Left lobe of liver (tissue), 2 donors: ENCODE measurements around the gene MCF2L. TPM values are rescaled to one million over a fixed set of nuclear protein-coding genes. Genes with fewer than 3 reads are reported as not detected.

ENCODE experiments used
- ATAC-seq: fragments of 200-7000 bp; cut with Tn5 transposase; one replicate; pipeline ENCODE4 v1.9.1; 2020; ENCODE audit warnings: mild to moderate bottlenecking, moderate library complexity
- DNase-seq: peaks from one replicate; pipeline ENCODE4 v3.0.0-alpha.2; 2020; ENCODE audit warnings: low spot score
- total RNA-seq: library from RNA; stranded (reverse); gene quantifications from one replicate; pipeline ENCODE4 v1.2.1, GENCODE V29; 2021
- donor health status: DM: no; HTN: no; CAD: no; lungs with moderate emphysema.
- donor health status: DM: no; HTN: yes; CAD: no.

MCF2L gene
- total RNA-seq, 1 donor from 2014 or later: 14.9 TPM

- ATAC-seq: peak; percentile 27
- peak; percentile 15 for DNase-seq
These were observed 168.8 kb downstream of the MCF2L start for GRCh38 chr13:113137691-113138298.

GRCh38 chr13:113138792-113139551, 170.0 kb downstream of the MCF2L start:
- DNase-seq: peak; percentile 45
- peak; percentile 34 for ATAC-seq

GRCh38 chr13:113139577-113139976, 170.6 kb downstream of the MCF2L start:
- ATAC-seq (no peak), DNase-seq (peak; percentile 14)

- ATAC-seq (peak; percentile 87), DNase-seq (peak; percentile 74)
These were observed 171.9 kb downstream of the MCF2L start for GRCh38 chr13:113140677-113141600.

GRCh38 chr13:113141601-113141970, 172.6 kb downstream of the MCF2L start:
- ATAC-seq: peak; percentile 2

GRCh38 chr13:113142876-113143275, 173.9 kb downstream of the MCF2L start:
- no peak for ATAC-seq
- peak; percentile 35 for DNase-seq

More at GRCh38 chr13:113141601-113141970, 172.6 kb downstream of the MCF2L start:
- DNase-seq: peak; percentile 42

GRCh38 chr13:113143466-113144254, 174.6 kb downstream of the MCF2L start:
- no peak for ATAC-seq
- peak; percentile 39 for DNase-seq

GRCh38 chr13:113144255-113144629, 175.2 kb downstream of the MCF2L start:
- peak; percentile 33 for DNase-seq
- ATAC-seq: no peak

GRCh38 chr13:113145496-113145895, 176.5 kb downstream of the MCF2L start:
- DNase-seq (no peak), ATAC-seq (no peak)

GRCh38 chr13:113145911-113146598, 177.0 kb downstream of the MCF2L start:
- ATAC-seq (no peak), DNase-seq (peak; percentile 40)

- peak; percentile 36 for DNase-seq
- no peak for ATAC-seq
These were observed 177.7 kb downstream of the MCF2L start for GRCh38 chr13:113146750-113147149.

- ATAC-seq: no peak
These were observed 178.2 kb downstream of the MCF2L start for GRCh38 chr13:113147206-113147605.

GRCh38 chr13:113148407-113148806, 179.4 kb downstream of the MCF2L start:
- ATAC-seq (no peak), DNase-seq (peak; percentile 30)

More at GRCh38 chr13:113147206-113147605, 178.2 kb downstream of the MCF2L start:
- peak; percentile 31 for DNase-seq

GRCh38 chr13:113148940-113149503, 180.0 kb downstream of the MCF2L start:
- DNase-seq (peak; percentile 46), ATAC-seq (no peak)

Other genes with a start within 250 kb of the MCF2L start
- gene F7, start 136.6 kb downstream of the MCF2L start, total RNA-seq: 99.6 TPM
- 124 TPM for gene F10, start 153.6 kb downstream of the MCF2L start, total RNA-seq
- gene PROZ, start 189.4 kb downstream of the MCF2L start, total RNA-seq: 50.2 TPM
- gene PCID2, start 239.5 kb downstream of the MCF2L start, total RNA-seq: 14.9 TPM
- gene CUL4A, start 240.4 kb downstream of the MCF2L start, total RNA-seq: 30.4 TPM